Measurements from ENCODE around the gene ARID3C.

ARID3C gene

DNA sequence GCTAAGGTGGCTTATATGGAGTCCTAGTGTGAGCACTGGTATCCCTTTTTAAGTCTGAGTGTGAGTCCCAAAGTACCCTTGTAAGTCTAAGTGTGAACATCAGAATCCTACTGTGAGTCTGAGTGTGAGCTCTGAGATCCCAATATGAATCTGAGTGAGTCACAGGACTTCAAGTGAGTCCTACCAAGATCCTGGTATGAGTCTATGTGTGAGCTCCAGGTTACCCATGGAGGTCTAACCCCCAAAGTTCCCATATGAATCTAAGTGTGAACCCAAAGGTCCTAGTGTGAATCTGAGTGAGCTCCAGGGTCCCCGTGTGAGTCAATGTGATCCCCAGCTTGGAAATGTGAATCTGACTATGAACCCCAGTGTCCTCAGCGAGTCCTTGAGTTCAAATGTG is 41.6 kb downstream of the ARID3C start:
- TF ChIP-seq GATA2 (IDR thresholded peaks at IDR 0.05; ENCODE audit: low read depth, low read length) = no peak
- TF ChIP-seq GATA3 (IDR thresholded peaks at IDR 0.05; ENCODE audit: low read depth, low read length) = no peak

DNA sequence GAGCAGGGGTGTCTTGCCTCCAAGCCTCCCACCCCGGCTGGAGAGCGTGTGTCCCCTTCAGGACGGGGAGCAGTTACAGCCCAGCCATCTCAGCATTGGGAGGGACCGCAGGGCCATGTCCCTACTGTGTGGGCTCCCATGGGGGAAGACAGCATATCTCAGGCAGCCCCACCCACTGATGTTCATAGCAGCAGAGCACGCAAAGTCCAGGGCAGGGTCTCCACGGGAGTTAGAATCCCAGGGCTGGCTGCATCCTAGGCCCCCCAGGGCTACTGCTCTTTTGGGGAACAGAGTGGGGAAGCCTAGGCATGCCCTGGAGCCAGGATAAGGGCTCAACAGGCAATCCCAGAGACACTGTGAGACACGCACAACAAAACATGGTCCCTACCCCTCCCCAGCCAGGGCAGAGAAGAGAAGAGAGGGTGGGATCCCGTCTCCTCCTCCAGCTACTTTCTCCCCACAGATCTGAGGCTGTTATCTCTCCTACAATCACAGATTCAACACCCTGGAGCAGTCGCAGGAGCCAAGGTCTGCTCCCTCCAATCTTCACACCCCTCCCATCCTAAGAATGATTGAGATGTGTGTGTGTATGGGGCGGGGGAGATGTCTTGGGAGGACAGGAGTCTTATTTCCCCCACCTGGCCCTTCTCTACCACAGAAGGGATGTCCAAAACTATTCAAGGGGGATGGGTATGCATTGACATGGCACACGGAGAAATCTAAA is 42.8 kb downstream of the ARID3C start:
- TF ChIP-seq GATA2 (IDR thresholded peaks at IDR 0.05; ENCODE audit: low read depth, low read length) (peak; percentile 24; the same call in 1 of the 2 replicates), GATA3 (IDR thresholded peaks at IDR 0.05; ENCODE audit: low read depth, low read length) (no peak)

DNA sequence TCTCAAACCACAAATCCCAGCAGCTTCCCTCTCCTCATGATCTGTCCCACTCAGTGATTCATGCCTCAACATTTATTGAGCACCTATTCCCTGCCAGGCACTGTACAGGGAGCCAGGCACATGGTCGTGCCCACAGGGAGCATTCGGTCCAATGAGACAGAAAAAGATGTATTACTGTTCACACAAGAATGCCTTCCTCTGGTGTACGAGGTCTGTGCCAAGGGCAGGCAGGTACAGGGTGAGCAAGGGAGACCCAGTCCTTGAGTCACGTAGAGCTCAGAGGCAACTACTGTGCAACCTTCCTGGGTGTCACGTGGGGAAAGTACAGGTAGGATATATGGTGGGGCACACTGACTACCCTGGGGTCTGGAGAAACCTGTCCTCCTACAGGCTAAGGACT is 43.9 kb downstream of the ARID3C start:
- no peak for TF ChIP-seq GATA3 (IDR thresholded peaks at IDR 0.05; ENCODE audit: low read depth, low read length)
- TF ChIP-seq GATA2 (IDR thresholded peaks at IDR 0.05; ENCODE audit: low read depth, low read length) = no peak

DNA sequence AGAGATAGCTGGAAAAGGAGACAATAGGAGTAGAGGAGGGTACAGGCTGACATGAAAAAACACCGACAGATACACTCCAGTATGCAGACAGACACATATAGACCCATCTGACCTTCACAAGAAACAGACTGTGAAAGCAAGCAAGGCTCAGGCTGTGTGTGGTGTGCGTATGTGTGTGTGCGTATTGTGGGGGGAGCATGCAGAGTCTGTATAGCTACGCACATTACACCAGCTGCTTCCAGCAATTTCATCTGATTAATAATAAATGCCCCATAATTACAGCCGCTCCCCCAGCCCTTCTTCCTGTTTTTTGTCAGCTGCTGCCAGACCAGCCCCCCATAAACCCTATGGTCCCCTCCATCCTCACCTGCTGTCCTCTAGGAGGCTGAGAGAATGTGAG is 46.1 kb downstream of the ARID3C start:
- TF ChIP-seq GATA2 (IDR thresholded peaks at IDR 0.05; ENCODE audit: low read depth, low read length) (no peak), GATA3 (IDR thresholded peaks at IDR 0.05; ENCODE audit: low read depth, low read length) (no peak)

DNA sequence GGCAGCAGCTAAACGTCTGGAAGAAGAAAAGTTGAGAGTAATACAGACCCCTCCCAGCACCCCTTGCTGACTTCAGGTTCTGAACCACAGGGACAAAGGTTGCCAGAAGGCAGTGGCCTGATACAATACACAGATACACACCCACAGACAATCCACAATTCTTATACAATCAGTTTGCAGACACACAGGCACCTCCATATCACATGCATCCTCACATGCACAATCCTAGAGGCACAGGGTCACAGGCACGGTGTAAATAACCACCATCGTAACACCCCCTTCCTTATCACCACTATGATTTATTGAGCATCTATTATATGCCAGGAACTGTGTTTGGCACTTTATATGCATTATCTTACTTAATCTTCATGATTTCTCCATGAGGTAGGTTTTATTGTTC is 47.5 kb downstream of the ARID3C start:
- TF ChIP-seq GATA3 (IDR thresholded peaks at IDR 0.05; ENCODE audit: low read depth, low read length) = no peak
- TF ChIP-seq GATA2 (IDR thresholded peaks at IDR 0.05; ENCODE audit: low read depth, low read length) = no peak

DNA sequence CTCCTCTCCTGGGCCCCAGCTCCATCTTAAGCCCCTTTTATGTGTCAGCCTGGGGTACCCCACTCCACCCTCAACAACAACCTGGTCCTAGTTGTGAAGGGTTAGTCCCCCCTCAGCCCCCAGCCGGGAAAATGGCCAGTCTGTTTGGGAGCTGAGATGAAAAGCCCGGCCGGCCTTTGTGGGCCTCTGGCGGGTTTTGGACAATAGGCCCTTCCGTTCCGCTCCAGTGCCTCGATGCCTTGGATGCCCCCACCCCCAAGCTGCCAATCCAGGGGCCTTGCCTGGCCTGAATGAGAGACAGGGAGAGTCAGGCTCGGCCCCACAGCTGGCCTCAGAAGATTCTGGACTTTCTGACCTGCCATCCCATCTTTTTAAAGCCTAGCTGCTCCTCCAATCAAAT is 48.5 kb downstream of the ARID3C start:
- TF ChIP-seq GATA3 (IDR thresholded peaks at IDR 0.05; ENCODE audit: low read depth, low read length) (no peak), GATA2 (IDR thresholded peaks at IDR 0.05; ENCODE audit: low read depth, low read length) (no peak)

DNA sequence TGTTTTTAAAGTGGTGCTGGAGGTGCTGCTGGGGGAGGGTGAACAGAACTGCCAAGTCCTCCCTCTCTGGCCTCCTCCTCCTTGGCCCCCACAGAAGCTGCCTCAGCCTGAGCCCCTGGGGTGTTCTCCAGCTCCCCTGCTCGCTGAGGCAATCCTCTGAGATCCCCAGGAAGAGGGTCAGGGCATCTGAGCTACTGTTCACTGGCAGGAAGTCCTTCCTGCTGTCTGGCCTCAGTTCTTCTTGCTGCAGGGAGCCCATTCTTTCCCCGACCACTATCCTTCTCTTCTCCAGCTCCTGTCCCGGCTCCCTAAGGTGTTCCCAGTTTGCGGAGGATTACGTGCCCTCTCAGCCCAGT is 49.1 kb downstream of the ARID3C start:
- no peak for TF ChIP-seq GATA3 (IDR thresholded peaks at IDR 0.05; ENCODE audit: low read depth, low read length)
- no peak for TF ChIP-seq GATA2 (IDR thresholded peaks at IDR 0.05; ENCODE audit: low read depth, low read length)

DNA sequence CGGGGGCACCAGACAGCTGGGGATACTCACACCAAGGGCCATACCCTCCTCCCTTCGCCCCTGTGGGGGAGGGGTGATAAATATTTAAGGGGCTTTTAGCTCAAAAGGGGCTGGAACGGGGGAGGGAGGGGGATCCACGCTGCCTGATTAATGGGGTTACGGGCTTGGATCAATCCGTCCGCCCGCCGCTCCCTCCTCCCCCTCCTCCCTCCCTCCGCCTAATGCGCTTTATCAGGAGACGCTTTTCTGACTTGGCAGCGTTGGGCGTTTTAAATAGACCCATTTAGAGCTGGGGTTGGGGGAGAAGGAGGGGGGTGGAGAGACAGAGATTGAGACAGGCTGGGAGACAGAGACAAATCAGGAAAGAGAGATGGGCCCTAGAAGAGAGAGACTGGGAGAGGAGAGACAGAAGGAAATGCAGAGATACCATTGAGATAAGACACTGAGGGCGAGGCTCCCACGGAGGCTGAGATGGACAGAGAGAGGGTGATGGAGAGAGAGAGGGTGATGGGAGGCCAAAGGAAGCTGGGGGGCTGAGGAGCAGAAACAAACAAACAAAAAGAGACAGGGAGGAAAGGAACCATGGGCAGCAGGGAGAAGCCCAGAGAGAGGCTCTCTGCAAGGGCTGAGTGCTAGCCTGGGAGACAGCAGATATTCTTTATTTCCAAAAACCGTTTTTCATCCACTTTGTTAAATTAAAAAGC is 49.6 kb downstream of the ARID3C start:
- TF ChIP-seq GATA3 (IDR thresholded peaks at IDR 0.05; ENCODE audit: low read depth, low read length) (no peak), GATA2 (IDR thresholded peaks at IDR 0.05; ENCODE audit: low read depth, low read length) (peak; percentile 71)

DNA sequence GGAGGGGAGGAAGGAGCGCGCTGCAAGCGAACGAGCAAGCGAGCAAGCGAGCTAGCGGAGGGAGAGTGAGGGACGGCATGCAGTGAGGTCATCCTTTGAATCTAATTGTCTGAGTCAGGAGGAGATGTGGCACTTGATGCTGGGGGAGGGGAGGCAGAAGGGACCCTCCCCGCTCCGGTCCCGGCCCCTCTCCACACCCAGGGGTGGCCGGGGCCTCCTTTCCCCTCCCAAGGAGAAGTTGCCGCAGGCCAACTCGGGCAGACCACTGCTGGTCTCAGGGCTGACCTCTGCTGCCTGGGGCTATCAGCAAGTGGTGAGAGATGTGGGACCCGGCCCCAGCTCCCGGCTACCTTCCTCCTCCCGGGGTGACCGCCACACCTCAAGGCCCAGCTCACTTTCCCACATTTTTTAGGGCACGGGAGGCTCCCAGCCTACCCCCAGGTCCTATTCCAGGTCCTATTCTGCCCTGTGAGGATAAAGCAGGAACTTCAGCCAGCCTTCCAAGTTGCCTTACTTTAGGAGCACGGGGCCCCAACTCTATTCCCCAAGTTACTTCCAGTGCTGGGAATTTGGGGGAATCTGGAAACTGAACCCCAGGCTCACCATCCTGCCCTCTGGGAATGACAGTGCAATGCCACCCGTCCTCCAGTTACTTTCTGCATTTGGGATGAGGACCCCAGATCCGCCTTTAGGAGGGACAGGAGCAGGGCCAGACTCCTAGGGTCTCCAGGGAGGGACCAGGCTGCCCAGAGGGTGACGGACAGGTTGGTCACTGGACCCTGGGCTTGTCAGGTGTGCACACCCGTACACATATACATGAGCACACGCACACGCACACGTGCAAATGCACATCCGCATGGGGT is 50.4 kb downstream of the ARID3C start:
- TF ChIP-seq GATA2 (IDR thresholded peaks at IDR 0.05; ENCODE audit: low read depth, low read length) (peak; percentile 18; the same call in 1 of the 2 replicates), GATA3 (IDR thresholded peaks at IDR 0.05; ENCODE audit: low read depth, low read length) (no peak)

DNA sequence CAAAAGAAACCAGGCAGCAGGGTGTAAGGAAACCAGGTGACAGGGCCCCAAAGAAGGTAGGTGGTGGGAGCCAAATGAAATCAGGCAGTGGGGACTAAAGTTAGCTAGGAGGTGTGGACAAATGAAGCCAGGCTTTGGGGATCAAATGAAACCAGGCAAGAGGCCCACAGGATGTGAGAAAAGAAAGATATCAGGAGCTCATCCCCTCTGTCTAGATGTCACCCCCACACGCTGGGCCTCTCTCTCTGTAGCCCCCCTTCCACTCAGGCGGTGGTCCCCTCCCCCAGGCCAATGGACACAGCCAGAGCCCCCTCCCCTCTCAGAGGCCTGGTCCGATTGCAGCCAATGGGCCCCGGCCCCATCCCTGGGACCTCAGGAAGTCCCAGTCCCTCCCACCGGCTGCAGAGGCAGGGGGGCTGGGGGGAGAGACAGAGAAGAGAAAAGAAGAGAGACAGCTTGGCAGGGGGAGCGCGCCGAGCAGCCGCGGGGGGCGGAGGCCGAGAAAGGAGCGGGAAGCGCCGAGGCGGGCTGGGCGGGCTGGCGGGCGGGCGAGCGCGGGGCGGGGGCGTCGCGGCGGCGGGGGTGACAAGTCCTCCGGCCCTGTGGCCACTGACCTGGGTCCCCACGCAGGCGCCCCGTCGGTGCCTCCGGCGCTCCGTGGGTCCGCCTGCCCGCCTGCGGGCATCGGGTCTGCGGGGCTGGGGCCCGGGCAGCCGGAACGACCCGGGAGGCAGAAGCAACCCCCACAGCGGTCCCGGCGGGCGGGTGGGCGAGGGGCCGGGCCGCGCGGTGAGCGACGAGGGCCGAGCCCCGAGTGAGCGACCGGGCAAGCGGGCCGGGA is 51.2 kb downstream of the ARID3C start:
- TF ChIP-seq GATA3 (IDR thresholded peaks at IDR 0.05; ENCODE audit: low read depth, low read length) (no peak), GATA2 (IDR thresholded peaks at IDR 0.05; ENCODE audit: low read depth, low read length) (no peak)

DNA sequence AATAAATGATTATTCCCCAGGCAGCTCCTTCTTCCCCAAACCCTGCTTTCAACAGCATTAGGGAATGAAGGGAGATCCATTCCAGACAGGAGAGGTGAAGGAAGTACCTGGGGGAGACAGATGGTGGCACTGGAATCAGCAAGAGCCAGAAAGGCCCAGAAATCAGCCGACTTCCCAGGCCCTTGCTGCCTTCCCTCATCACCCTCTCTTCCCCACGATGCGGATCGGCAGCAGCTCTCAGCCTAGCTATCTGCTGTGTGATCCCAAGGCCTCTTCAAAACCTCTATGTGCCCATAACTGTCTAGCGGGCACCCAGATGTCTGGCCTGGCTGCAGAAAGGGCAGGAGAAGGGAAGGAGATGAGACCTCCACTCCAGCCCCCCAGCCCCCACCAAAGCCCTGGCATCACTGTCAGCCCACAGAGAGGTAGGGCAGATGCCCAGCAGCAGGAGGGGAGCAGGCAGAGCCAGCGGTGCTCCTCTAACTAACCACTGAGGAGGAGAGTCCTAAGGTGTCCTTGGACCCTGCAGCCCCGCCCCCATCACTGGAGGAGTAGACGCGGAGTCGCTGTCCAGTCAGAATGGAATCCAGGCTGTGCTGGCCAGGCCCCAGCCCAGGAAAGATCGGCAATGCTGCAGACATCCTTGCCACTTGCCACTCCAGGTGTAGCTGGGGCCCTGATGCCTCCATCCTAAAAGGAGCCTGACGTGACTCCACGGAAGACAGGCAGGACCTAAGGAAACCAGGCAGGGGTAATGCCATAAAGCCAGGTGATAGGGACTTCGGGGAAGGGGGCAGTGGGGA is 52.1 kb downstream of the ARID3C start:
- no peak for TF ChIP-seq GATA2 (IDR thresholded peaks at IDR 0.05; ENCODE audit: low read depth, low read length)

DNA sequence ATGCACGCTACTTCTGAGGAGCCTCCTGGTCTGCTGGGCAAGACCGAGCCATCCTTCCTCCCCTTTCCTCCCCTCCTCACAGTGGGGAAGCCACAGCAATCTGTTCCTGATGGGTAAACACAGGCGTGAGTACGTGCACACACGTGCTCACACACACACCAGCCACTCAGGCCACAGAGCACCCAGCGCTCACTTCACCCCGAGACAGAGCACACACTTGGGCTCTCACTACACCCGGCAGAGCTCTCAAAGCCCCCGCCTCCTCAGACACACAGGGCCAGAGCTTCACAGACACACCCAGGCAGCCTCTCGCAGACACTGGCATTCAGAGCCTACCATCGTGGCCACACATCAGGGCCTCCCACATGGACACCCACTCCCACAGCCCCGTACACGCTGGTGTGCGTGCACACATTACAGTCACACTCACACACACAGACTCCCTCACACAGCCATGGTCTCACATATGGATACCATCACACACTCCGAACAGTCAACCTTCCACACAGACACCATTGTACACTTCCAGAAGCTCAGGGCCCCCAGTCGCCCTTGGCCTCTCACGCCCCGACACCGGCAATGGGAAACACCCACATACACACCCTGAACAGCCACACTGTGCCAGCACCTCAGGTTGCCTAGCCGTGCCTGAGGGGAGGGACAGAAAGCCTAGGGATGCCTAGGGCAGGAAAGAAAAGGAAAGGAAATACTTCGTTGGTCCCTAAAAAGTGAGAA is 52.8 kb downstream of the ARID3C start:
- TF ChIP-seq GATA2 (IDR thresholded peaks at IDR 0.05; ENCODE audit: low read depth, low read length) = no peak
- TF ChIP-seq GATA3 (IDR thresholded peaks at IDR 0.05; ENCODE audit: low read depth, low read length) = no peak

All from SH-SY5Y (cell line).